Measurements from ENCODE around the gene KLHL24. TPM values are rescaled to one million over a fixed set of nuclear protein-coding genes. Genes with fewer than 3 reads are reported as not detected.

KLHL24 gene
- total and polyA plus RNA-seq, 2 experiments from 2014 or later, result 8.2 to 51.0 TPM

DNA sequence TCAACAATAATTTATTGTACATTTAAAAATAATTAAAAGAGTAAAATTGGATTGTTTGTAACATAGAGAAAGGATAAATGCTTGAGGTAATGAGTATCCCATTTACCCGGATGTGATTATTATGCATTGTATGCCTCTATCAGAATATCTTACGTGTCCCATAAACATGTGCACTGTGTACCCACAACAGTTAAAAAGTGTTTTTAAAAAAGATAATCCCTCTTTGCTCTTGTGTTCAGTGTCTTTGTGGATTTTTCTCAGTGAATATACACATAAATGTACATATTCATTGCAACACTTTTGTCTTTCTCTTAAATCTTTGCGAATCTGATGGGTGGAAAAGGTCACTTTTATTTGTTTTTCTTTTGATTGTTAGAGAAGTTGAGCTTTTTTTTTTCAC lies 82.6 kb downstream of the KLHL24 start:
- Histone ChIP-seq H4K20me1 (replicated peaks; ENCODE audit: insufficient read depth) (peaks cover 23% of the 10 kb centered on the region), H3K9me2 (ENCODE audit: insufficient read depth) (no peaks in the 10 kb centered on the region), H3K27ac (ENCODE audit: low read depth) (no peak overlapping the region), H3F3A (replicated peaks; ENCODE audit: low read depth) (no peaks in the 10 kb centered on the region), H3K4me2 (no peak overlapping the region), H3K79me2 (replicated peaks; ENCODE audit: insufficient read depth) (peaks cover 33% of the 10 kb centered on the region), H3K4me1 (ENCODE audit: insufficient read depth) (no peaks in the 10 kb centered on the region), H3K4me3 (no peak overlapping the region), H2AFZ (no peak overlapping the region), H3K36me3 (ENCODE audit: insufficient read depth) (peaks cover 33% of the 10 kb centered on the region), H3K27me3 (ENCODE audit: insufficient read depth) (no peaks in the 10 kb centered on the region)
- Mint-ChIP-seq H3K4me1 (no peaks in the 10 kb centered on the region), H3K27ac (no peak overlapping the region), H3K27me3 (ENCODE audit: insufficient read depth, low read depth, poor library complexity) (no peaks in the 10 kb centered on the region), H3K4me3 (no peak overlapping the region), H3K9me3 (no peaks in the 10 kb centered on the region), H3K36me3 (ENCODE audit: low read depth) (peaks cover 65% of the 10 kb centered on the region)
- ATAC-seq, result no peak
- TF ChIP-seq CREB1 (CRISPR knock-in tag; IDR thresholded peaks at IDR 0.05; ENCODE audit: low read depth), result no peak
- no peak for TF ChIP-seq ZNF331 (CRISPR knock-in tag; IDR thresholded peaks at IDR 0.05; ENCODE audit: low read depth)
- no peak for TF ChIP-seq ZNF114 (CRISPR knock-in tag; IDR thresholded peaks at IDR 0.05)
- TF ChIP-seq JUNB (IDR thresholded peaks at IDR 0.05; ENCODE audit: unreplicated experiment), result no peak
- no peak for TF ChIP-seq EZH2 (IDR thresholded peaks at IDR 0.05; ENCODE audit: low read depth, unreplicated experiment)
- DNase-seq (ENCODE audit: low spot score), result no peak

- H2AFZ ChIP-seq, result no peak overlapping the region
- no peak overlapping the region for H3K4me3 ChIP-seq
- peaks cover 10% of the 10 kb centered on the region for H4K20me1 ChIP-seq (replicated peaks; ENCODE audit: insufficient read depth)
- no peaks in the 10 kb centered on the region for H3K4me1 ChIP-seq (ENCODE audit: insufficient read depth)
- H3K9me2 ChIP-seq (ENCODE audit: insufficient read depth), result no peaks in the 10 kb centered on the region
- H3F3A ChIP-seq (replicated peaks; ENCODE audit: low read depth), result no peaks in the 10 kb centered on the region
- Mint-ChIP-seq H3K27ac (no peak overlapping the region), H3K27me3 (ENCODE audit: insufficient read depth, low read depth, poor library complexity) (peaks cover 4% of the 10 kb centered on the region), H3K4me3 (no peak overlapping the region), H3K4me1 (no peaks in the 10 kb centered on the region), H3K9me3 (no peaks in the 10 kb centered on the region), H3K36me3 (ENCODE audit: low read depth) (peaks cover 89% of the 10 kb centered on the region)
- no peak for DNase-seq (ENCODE audit: low spot score)
- no peak overlapping the region for H3K27ac ChIP-seq (ENCODE audit: low read depth)
- no peak for ATAC-seq
- H3K27me3 ChIP-seq (ENCODE audit: insufficient read depth), result no peaks in the 10 kb centered on the region
- H3K79me2 ChIP-seq (replicated peaks; ENCODE audit: insufficient read depth), result peaks cover 12% of the 10 kb centered on the region
- peaks cover 77% of the 10 kb centered on the region for H3K36me3 ChIP-seq (ENCODE audit: insufficient read depth)
- no peak overlapping the region for H3K4me2 ChIP-seq
- no peak for TF ChIP-seq ZNF462 (CRISPR knock-in tag; IDR thresholded peaks at IDR 0.05)
These were observed 90.0 kb downstream of the KLHL24 start for GRCh38 chr3:183725387-183725786.
